HepG2 (cell line): ENCODE results near the gene SYNPR. TPM values are rescaled to one million over a fixed set of nuclear protein-coding genes. Genes with fewer than 3 reads are reported as not detected.
A peak's percentile ranks its signal among the peaks of the same experiment; 100 is the strongest.

ENCODE experiments used
- ATAC-seq: fragments of 200-7000 bp; cut with Tn5 transposase; 3 replicates; pipeline ENCODE4 v1.9.1; 2020; ENCODE audit warnings: mild to moderate bottlenecking, moderate library complexity
- BruUV-seq: library from RNA; stranded (reverse); fragments of 400-500 nt; replicated peaks from 2 replicates; lab custom pipeline; 2021; lab: Mats Ljungman, UMichigan
- CTCF ChIA-PET: fragments of 300-600 bp; formaldehyde crosslinking; extraction: SDS; loops from one replicate; lab custom pipeline; 2021; ENCODE audit warnings: low total read pairs, inconsistent platforms, low intra/inter-chr PET ratio; lab: Yijun Ruan, JAX
- POLR2A ChIA-PET: fragments of 350-600 bp; sonication (Branson Sonifier 250); formaldehyde crosslinking; loops from one replicate; lab custom pipeline; 2020; ENCODE audit warnings: antibody characterized with exemption, inconsistent platforms; lab: Yijun Ruan, JAX
- DNase-seq: peaks from one replicate; pipeline ENCODE4 v3.0.0-alpha.2; 2015; ENCODE audit warnings: low spot score
- FAIRE-seq: peaks from 3 replicates; lab custom pipeline; 2011; peaks lifted over from hg19 to GRCh38; lab: Jason Lieb, UNC
- H2AFZ ChIP-seq: one replicate; pipeline ENCODE4 v1.6.1; 2011; ENCODE audit warnings: low read length, inconsistent platforms
- H3K27ac ChIP-seq: fragments of 300-600 bp; 3 replicates; pipeline ENCODE4 v1.8.0; 2011; ENCODE audit warnings: mixed run types, mild to moderate bottlenecking, mixed read lengths, low read length, inconsistent platforms; ENCODE audit not compliant: insufficient read depth; ENCODE audit errors: extremely low read length
- H3K27me3 ChIP-seq, 2 experiments: fragments of 200-600 bp in 1 of 2; 2 replicates in 1 of 2; 3 replicates in 1 of 2; pipeline versions ENCODE4 v1.6.0 to v1.8.0; 2011; ENCODE audit warnings: low read length in 2 of 2, mild to moderate bottlenecking in 2 of 2, moderate library complexity in 2 of 2, inconsistent platforms in 1 of 2; ENCODE audit not compliant: insufficient read depth in 2 of 2, control insufficient read depth in 1 of 2
- H3K36me3 ChIP-seq, 2 experiments: fragments of 200-600 bp in 1 of 2; replicated peaks in 1 of 2; 2 replicates in 1 of 2; 3 replicates in 1 of 2; pipeline versions ENCODE4 v1.5.1 to v1.8.0; 2011; ENCODE audit warnings: low read length in 2 of 2, inconsistent platforms in 1 of 2; ENCODE audit not compliant: insufficient read depth in 2 of 2, control insufficient read depth in 1 of 2
- H3K4me1 ChIP-seq: 2 replicates; pipeline ENCODE4 v1.5.1; 2012; ENCODE audit warnings: low read length, inconsistent platforms; ENCODE audit not compliant: insufficient read depth
- H3K4me2 ChIP-seq: 2 replicates; pipeline ENCODE4 v1.6.0; 2011; ENCODE audit warnings: low read depth, low read length, inconsistent platforms
- H3K4me3 ChIP-seq, 3 experiments: fragments of 200-600 bp in 1 of 3; sonication (generic), shearing (Covaris generic) in 1 of 3; replicated peaks in 1 of 3; 2 replicates each; pipeline ENCODE4 v1.5.1; 2011 to 2016; ENCODE audit warnings: low read length in 3 of 3, inconsistent platforms in 2 of 3, low read depth in 2 of 3, mild to moderate bottlenecking in 2 of 3, control low read depth in 1 of 3, mixed read lengths in 1 of 3; ENCODE audit not compliant: insufficient read depth in 1 of 3
- H3K79me2 ChIP-seq: one replicate; pipeline ENCODE4 v1.6.1; 2011; ENCODE audit warnings: low read length, inconsistent platforms; ENCODE audit not compliant: insufficient read depth
- H3K9ac ChIP-seq: 2 replicates; pipeline ENCODE4 v1.6.0; 2011; ENCODE audit warnings: mild to moderate bottlenecking, low read depth, low read length, inconsistent platforms; ENCODE audit not compliant: insufficient read depth
- H3K9me3 ChIP-seq: 2 replicates; pipeline ENCODE4 v1.5.1; 2012; ENCODE audit warnings: mild to moderate bottlenecking, low read length
- H4K20me1 ChIP-seq: 2 replicates; pipeline ENCODE4 v1.6.0; 2011; ENCODE audit warnings: inconsistent platforms, mild to moderate bottlenecking, low read length, moderate library complexity; ENCODE audit not compliant: insufficient read depth
- ATF7 ChIP-seq, 2 experiments: fragments of 450-650 bp in 1 of 2; sonication (generic) in 1 of 2; formaldehyde crosslinking in 1 of 2; IDR thresholded peaks; 2 replicates each; pipeline versions ENCODE4 v1.4.0 to v1.6.1; 2016 to 2020; ENCODE audit warnings: antibody characterized with exemption in 1 of 2, mild to moderate bottlenecking in 1 of 2, missing genetic modification reagents in 1 of 2
- CREB1 ChIP-seq, 2 experiments: fragments of 450-650 bp in 1 of 2; IDR thresholded peaks; 2 replicates each; pipeline ENCODE4 v1.6.1; 2016 to 2017; ENCODE audit warnings: control low read depth in 1 of 2, mild to moderate bottlenecking in 1 of 2, missing compliant biosample characterization in 1 of 2, missing genetic modification characterization in 1 of 2
- HMG20A ChIP-seq: IDR thresholded peaks from 2 replicates; pipeline ENCODE4 v1.6.1; 2016; ENCODE audit warnings: borderline replicate concordance
- HNRNPK ChIP-seq: fragments of 200-400 bp; formaldehyde crosslinking; IDR thresholded peaks from 2 replicates; pipeline ENCODE4 v1.6.1; 2018; ENCODE audit warnings: low read length, low read depth, moderate library complexity, mild to moderate bottlenecking; ENCODE audit not compliant: poor library complexity, severe bottlenecking
- JUNB ChIP-seq: sonication (generic); formaldehyde crosslinking; IDR thresholded peaks from 2 replicates; pipeline ENCODE4 v1.8.0; 2022; ENCODE audit warnings: missing genetic modification reagents, mild to moderate bottlenecking, borderline replicate concordance
- NCOR1 ChIP-seq: fragments of 200-600 bp; sonication (generic); IDR thresholded peaks from 2 replicates; pipeline ENCODE4 v1.7.0; 2017; ENCODE audit warnings: antibody characterized with exemption, low read length, borderline replicate concordance
- NPAS2 ChIP-seq: sonication (generic); formaldehyde crosslinking; IDR thresholded peaks from 2 replicates; pipeline ENCODE4 v1.8.0; 2022; ENCODE audit warnings: mild to moderate bottlenecking, missing genetic modification reagents, borderline replicate concordance
- PBX2 ChIP-seq: IDR thresholded peaks from 2 replicates; pipeline ENCODE4 v1.6.1; 2016; ENCODE audit warnings: control low read depth
- ZNF484 ChIP-seq: sonication (generic); formaldehyde crosslinking; IDR thresholded peaks from 2 replicates; pipeline ENCODE4 v1.5.1; 2020; ENCODE audit warnings: mild to moderate bottlenecking, low read depth, missing genetic modification reagents, borderline replicate concordance
- WGBS: methylation state at CpG from one replicate; pipeline ENCODE4 v1.1.6; 2017; ENCODE audit warnings: low lambda C conversion rate; 5-methylcytosine and 5-hydroxymethylcytosine counted together
- in situ Hi-C: cut with HindIII; loops from 2 replicates; pipeline ENCODE4 v1.10.0; 2017; ENCODE audit warnings: low pct_unique_long_range_greater_than_20kb; ENCODE audit not compliant: extremely low pct_ligation_motif_present
- intact Hi-C: fragments of 100-400 bp; cut with micrococcal nuclease; formaldehyde crosslinking; loops from one replicate; pipeline ENCODE4 v1.10.0; 2022; ENCODE audit not compliant: unreplicated experiment
- polyA plus RNA-seq, 8 experiments: library from polyadenylated mRNA; depleted of rRNA in 3 of 8; stranded (reverse) in 7 of 8; unstranded in 1 of 8; fragments of >200 nt; fragmentation: Illumina TruSeq in 4 of 8; extraction: Trizol in 4 of 8; gene quantifications; 2 replicates each; pipeline versions ENCODE4 v1.2.1 to v1.2.3, GENCODE V29; 2011 to 2016; ENCODE audit warnings: low read depth in 4 of 8, missing spikeins in 1 of 8, mixed read lengths in 1 of 8; ENCODE audit not compliant: insufficient read depth in 1 of 8
- total RNA-seq, 5 experiments: library from RNA; depleted of rRNA; stranded (reverse); fragments of >200 nt; fragmentation: Illumina TruSeq; extraction: Trizol; gene quantifications; 2 replicates each; pipeline ENCODE4 v1.2.3, GENCODE V29; 2016; ENCODE audit warnings: low read depth in 1 of 5

The SYNPR gene
- total and polyA plus RNA-seq, 2 of the 13 experiments (the other 11 are each of a cell fraction or from before 2014, with no cell fraction given) = 0.04 TPM; not detected in 1

- intact Hi-C loops = no loop called here
- no peak for TF ChIP-seq ZNF484
- no peak for TF ChIP-seq JUNB (CRISPR knock-in tag)
- no peak for TF ChIP-seq PBX2 (CRISPR knock-in tag)
- TF ChIP-seq NPAS2 (CRISPR knock-in tag) = no peak
- TF ChIP-seq, all 625 proteins: peak for 0
- no peaks in the 10 kb centered on the region; a peak in 1 of 5 replicates for H3K27me3 ChIP-seq
- no peak for ATAC-seq
- H3K9me3 ChIP-seq = no peaks in the 10 kb centered on the region
- no peak overlapping the region for H2AFZ ChIP-seq
- no peaks in the 10 kb centered on the region for H4K20me1 ChIP-seq
- no peak overlapping the region for H3K4me2 ChIP-seq
- no TSS peak for BruUV-seq
- POLR2A ChIA-PET = no interaction called here
- no peaks in the 10 kb centered on the region for H3K36me3 ChIP-seq
- no peak for DNase-seq
- no peak for FAIRE-seq
- no peaks in the 10 kb centered on the region for H3K4me1 ChIP-seq
- H3K4me3 ChIP-seq = no peak overlapping the region
- no peak overlapping the region for H3K9ac ChIP-seq
- CTCF ChIA-PET = no interaction called here
- no peak overlapping the region for H3K27ac ChIP-seq
- in situ Hi-C loops = no loop called here
- H3K79me2 ChIP-seq = no peaks in the 10 kb centered on the region
Measured at GRCh38 chr3:63304421-63304820, 26.3 kb downstream of the SYNPR start.

- Histone ChIP-seq H3K36me3 (no peaks in the 10 kb centered on the region), H3K27ac (no peak overlapping the region), H3K4me2 (no peak overlapping the region), H3K9ac (no peak overlapping the region), H4K20me1 (no peaks in the 10 kb centered on the region), H3K27me3 (no peaks in the 10 kb centered on the region; a peak in 1 of 5 replicates), H3K9me3 (no peaks in the 10 kb centered on the region), H3K79me2 (no peaks in the 10 kb centered on the region), H2AFZ (no peak overlapping the region), H3K4me1 (no peaks in the 10 kb centered on the region), H3K4me3 (no peak overlapping the region)
- BruUV-seq = no TSS peak
- ChIA-PET CTCF (no interaction called here), POLR2A (no interaction called here)
- WGBS = 37% methylated on average over 3 of the region's 3 CpGs
- ATAC-seq (no peak), DNase-seq (no peak), FAIRE-seq (no peak)
- in situ Hi-C loops = no loop called here
- TF ChIP-seq NCOR1 (no peak), ATF7 (IDR thresholded peaks at IDR 0.05) (peak; percentile 96), ATF7 (CRISPR knock-in tag; IDR thresholded peaks at IDR 0.05) (no peak), HMG20A (CRISPR knock-in tag) (no peak), CREB1 (IDR thresholded peaks at IDR 0.05) (peak; percentile 93), CREB1 (CRISPR knock-in tag; IDR thresholded peaks at IDR 0.05) (no peak), HNRNPK (no peak)
- intact Hi-C loops = no loop called here
Measured at GRCh38 chr3:63308072-63308471, 30.0 kb downstream of the SYNPR start.
